Anterior cingulate cortex (tissue), 58 donors: ENCODE data around the gene MS4A8.

Source experiments
- DNase-seq, 58 donors: peaks; one replicate each; lab custom pipeline; 2025; lab: John Stamatoyannopoulos, UW

MS4A8 gene

GRCh38 chr11:60761436-60762190 lies 62.2 kb downstream of the MS4A8 start:
- DNase-seq: no peak

- DNase-seq: no peak
Observed at GRCh38 chr11:60762851-60763691, 63.7 kb downstream of the MS4A8 start.

- DNase-seq: no peak
Observed at GRCh38 chr11:60763692-60764369, 64.4 kb downstream of the MS4A8 start.

- no peak for DNase-seq
Observed at GRCh38 chr11:60764879-60765278, 65.5 kb downstream of the MS4A8 start.

GRCh38 chr11:60765355-60765754 lies 65.9 kb downstream of the MS4A8 start:
- DNase-seq: no peak
